GM12875 (cell line): ENCODE measurements around the gene DYRK2.

ENCODE experiments used
- H3K4me3 ChIP-seq: one replicate; pipeline ENCODE4 v1.5.1; 2011; ENCODE audit warnings: low read depth, low read length, control low read depth
- TF ChIP-seq, protein P1 (sequence below): IDR thresholded peaks from 2 replicates; pipeline ENCODE4 v1.5.1; 2011; ENCODE audit warnings: low read depth, mild to moderate bottlenecking, control low read depth, inconsistent platforms, low read length, moderate library complexity, borderline replicate concordance; ENCODE audit not compliant: insufficient read depth

DYRK2 gene

DNA sequence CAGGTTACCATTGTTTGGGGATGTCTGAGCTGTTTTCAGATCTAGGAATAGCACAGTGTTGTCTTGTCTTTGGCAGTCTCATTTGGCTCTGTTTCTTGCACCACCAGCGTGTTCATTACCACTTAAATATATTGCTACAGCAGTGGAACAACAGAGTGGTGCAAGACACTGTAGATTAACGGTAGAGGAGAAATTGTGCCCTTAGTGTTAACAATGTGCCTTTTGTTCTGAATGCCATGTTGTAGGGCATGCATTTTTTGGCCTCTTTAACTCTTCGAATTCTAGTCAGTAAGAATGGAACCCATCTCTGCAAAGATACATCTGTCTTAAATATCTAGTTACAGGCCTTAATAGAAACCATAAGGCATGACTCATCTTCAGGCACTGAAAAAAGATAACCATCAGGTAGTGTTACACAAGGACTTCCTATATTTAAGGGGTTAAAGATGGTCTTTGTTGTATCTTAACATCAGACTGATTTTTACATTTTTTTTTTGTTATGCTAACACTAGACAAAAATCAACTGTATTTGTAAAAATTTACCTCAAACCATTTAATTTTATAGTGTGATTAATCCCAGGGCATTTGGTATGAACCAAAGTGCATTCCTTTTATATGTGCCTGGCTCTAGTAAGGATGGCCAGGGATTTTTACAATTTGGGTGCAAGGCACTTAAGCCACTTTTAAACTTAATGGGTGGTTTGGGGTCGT, 12.9 kb downstream of the DYRK2 start:
- TF ChIP-seq, protein P1, sequence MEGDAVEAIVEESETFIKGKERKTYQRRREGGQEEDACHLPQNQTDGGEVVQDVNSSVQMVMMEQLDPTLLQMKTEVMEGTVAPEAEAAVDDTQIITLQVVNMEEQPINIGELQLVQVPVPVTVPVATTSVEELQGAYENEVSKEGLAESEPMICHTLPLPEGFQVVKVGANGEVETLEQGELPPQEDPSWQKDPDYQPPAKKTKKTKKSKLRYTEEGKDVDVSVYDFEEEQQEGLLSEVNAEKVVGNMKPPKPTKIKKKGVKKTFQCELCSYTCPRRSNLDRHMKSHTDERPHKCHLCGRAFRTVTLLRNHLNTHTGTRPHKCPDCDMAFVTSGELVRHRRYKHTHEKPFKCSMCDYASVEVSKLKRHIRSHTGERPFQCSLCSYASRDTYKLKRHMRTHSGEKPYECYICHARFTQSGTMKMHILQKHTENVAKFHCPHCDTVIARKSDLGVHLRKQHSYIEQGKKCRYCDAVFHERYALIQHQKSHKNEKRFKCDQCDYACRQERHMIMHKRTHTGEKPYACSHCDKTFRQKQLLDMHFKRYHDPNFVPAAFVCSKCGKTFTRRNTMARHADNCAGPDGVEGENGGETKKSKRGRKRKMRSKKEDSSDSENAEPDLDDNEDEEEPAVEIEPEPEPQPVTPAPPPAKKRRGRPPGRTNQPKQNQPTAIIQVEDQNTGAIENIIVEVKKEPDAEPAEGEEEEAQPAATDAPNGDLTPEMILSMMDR, result no peak
- H3K4me3 ChIP-seq, result no peak overlapping the region

DNA sequence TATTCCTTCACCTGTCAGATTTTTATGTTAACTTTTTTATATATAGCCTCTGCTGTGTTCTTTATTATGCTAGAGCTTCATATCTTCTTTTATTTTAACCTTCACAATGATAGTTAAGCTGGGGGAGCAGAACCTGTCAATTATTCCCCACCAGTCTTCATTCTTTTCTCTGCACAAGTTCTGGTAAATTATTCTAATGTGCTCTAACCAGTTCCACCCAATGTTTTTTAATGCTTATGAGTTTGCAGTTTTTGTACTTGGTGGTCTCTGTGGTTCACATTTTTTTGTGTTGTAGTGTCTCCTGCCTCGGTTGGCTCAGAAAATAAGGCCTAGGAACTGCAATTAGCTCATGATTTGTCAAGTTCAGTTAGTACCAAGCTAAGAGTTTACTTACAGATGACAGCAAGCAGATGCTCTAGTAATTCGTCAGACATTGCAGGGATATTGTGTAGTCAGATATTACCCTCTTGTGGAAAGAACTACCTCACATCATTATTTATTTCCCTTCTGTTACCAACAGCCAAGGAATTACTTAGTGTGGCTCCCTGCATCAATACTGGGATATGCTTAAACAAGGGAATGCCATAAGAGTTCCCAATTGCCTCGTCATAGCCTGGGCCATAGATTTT, 14.5 kb downstream of the DYRK2 start:
- no peak overlapping the region for H3K4me3 ChIP-seq
- TF ChIP-seq, protein P1, result no peak

DNA sequence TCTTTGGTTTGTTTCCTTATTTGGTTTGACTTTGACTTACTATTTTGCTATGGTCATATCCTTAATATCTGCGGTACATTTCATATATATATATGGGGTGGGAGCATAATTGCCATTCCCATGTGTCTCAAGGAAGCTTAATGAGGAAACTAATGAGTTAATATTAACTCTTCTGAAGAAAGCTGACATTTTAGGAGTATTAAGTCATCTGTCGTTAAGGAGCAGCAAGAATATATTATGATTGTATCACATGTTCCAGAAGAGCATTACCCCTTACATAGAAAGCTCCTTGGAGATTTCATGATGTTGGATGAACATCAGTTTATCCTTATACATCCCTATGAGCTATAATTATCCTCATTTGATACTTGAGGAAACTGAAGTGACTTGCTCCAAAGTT, 15.6 kb downstream of the DYRK2 start:
- TF ChIP-seq, protein P1, result no peak

DNA sequence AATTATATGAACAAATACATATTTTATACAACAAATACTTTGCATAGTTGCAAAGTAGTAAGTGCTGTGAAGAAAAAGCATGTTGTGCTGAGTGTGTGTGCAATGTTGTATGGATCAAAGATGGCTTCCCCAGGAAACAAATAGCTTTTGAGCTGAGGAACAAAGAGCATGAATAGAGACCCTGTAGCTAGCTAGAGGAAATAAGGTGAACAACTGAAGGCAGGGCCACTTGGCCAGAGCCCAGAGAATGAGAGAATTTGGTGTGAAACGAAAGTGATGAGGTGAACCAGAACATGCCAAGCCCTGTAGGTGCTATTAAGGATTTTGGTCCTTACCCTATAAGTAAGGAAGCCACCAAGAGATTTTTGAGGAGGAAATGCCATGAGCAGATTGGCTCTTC, 17.1 kb downstream of the DYRK2 start:
- TF ChIP-seq, protein P1, result no peak
- no peak overlapping the region for H3K4me3 ChIP-seq

More for the DNA sequence above, 15.6 kb downstream of the DYRK2 start:
- no peak overlapping the region for H3K4me3 ChIP-seq

DNA sequence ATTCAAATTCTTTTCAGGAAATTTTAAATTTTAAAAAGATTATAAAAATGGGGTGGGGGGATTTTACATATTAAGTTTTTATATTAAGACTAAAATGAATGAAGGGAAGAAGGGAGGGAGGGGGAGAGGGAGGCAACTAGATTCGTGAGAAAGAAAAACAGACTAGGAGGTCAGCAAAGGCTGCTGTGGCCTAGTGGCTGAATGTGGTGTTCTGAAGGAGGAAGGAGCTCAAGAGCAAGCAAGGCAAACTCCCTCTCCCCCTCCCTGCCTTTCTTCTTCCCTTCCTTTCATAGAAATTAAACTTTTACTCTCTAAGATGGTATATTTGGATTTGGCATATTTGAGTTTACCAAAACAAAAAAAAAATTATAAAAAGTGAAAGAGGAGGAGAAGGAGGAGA, 18.1 kb downstream of the DYRK2 start:
- TF ChIP-seq, protein P1, result no peak
- H3K4me3 ChIP-seq, result no peak overlapping the region

DNA sequence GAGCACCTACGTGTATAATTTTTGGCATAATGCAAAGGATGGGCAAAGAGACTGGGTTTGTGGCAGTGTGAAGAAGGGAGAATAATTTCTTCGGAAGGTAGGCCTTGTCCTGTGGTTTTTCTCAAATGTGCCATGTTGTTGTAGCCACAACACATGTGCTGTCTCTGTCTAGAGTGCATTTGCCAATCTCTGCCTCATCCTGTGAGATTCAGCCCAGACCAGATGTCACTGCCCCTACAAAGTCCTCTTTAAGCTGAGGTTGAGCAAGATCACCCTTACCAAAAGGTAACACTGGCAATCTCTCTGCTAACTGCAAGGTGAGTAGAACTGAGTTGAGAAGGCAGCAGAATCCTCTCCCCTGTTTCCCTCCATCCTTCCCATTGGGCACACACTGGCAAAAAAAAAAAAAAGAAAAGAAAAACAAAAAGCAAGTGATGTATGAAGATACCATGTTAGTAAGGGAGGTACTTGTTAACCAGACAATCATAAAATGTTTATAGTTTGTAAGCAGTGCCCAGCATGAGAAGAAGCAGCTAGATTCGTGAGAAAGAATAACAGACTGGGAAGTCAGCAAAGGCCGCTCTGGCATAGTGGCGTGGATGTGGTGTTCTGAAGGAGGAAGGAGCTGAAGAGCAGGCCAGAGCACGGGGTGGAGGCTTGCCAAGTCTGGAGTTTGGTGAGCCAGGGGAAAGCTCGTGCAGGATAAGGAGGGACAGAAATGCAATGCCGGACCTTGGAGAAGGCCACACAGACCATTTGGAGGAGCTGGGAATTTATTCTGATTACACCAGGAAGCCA, 18.9 kb downstream of the DYRK2 start:
- H3K4me3 ChIP-seq, result no peak overlapping the region

More for the DNA sequence above, 18.9 kb downstream of the DYRK2 start:
- TF ChIP-seq, protein P1, result no peak
